HG03565 (cell line): ENCODE measurements around the gene DNAL4.

ENCODE experiments used
- ATAC-seq: cut with Tn5 transposase; IDR thresholded peaks from one replicate; pipeline ENCODE4 v1.9.1; 2021; ENCODE audit warnings: mild to moderate bottlenecking, moderate library complexity; ENCODE audit not compliant: unreplicated experiment

Gene DNAL4

GRCh38 chr22:38793721-38794466 lies at the start of gene DNAL4:
Gene DNAL4, minus strand, starts transcription at chr22:38794143. Its CDS starts 11,412 bp downstream, at chr22:38782731.
- ATAC-seq = peak; percentile 92

GRCh38 chr22:38843201-38843656 lies 49.3 kb upstream of the DNAL4 start:
- ATAC-seq = no peak

GRCh38 chr22:38842512-38843200 lies 48.7 kb upstream of the DNAL4 start:
- ATAC-seq = no peak

GRCh38 chr22:38841635-38842034 lies 47.7 kb upstream of the DNAL4 start:
- no peak for ATAC-seq

- no peak for ATAC-seq
These were observed 47.3 kb upstream of the DNAL4 start for GRCh38 chr22:38841211-38841610.

GRCh38 chr22:38840129-38840528 lies 46.2 kb upstream of the DNAL4 start:
- ATAC-seq = no peak

- no peak for ATAC-seq
These were observed 45.7 kb upstream of the DNAL4 start for GRCh38 chr22:38839686-38840085.

GRCh38 chr22:38837414-38837928 lies 43.5 kb upstream of the DNAL4 start:
- ATAC-seq = no peak

- no peak for ATAC-seq
These were observed 42.0 kb upstream of the DNAL4 start for GRCh38 chr22:38835888-38836301.

- ATAC-seq = no peak
These were observed 41.0 kb upstream of the DNAL4 start for GRCh38 chr22:38834991-38835390.

GRCh38 chr22:38834215-38834953 lies 40.4 kb upstream of the DNAL4 start:
- no peak for ATAC-seq

- ATAC-seq = no peak
These were observed 39.1 kb upstream of the DNAL4 start for GRCh38 chr22:38833061-38833460.

- ATAC-seq = no peak
These were observed 38.3 kb upstream of the DNAL4 start for GRCh38 chr22:38832005-38832978.

GRCh38 chr22:38831166-38831945 lies 37.4 kb upstream of the DNAL4 start:
- no peak for ATAC-seq

GRCh38 chr22:38830845-38831108 lies 36.8 kb upstream of the DNAL4 start:
- no peak for ATAC-seq

- no peak for ATAC-seq
These were observed 36.3 kb upstream of the DNAL4 start for GRCh38 chr22:38830026-38830844.

- no peak for ATAC-seq
These were observed 35.5 kb upstream of the DNAL4 start for GRCh38 chr22:38829485-38829884.

GRCh38 chr22:38828616-38829205 lies 34.8 kb upstream of the DNAL4 start:
- ATAC-seq = no peak
